GM19193 (cell line): ENCODE results near the gene ROBO4.

Source experiments
- POLR2A ChIP-seq: IDR thresholded peaks from 4 replicates; pipeline ENCODE4 v1.6.1; 2011; ENCODE audit not compliant: insufficient read depth, insufficient read length; ENCODE audit errors: extremely low read depth

The ROBO4 gene

DNA sequence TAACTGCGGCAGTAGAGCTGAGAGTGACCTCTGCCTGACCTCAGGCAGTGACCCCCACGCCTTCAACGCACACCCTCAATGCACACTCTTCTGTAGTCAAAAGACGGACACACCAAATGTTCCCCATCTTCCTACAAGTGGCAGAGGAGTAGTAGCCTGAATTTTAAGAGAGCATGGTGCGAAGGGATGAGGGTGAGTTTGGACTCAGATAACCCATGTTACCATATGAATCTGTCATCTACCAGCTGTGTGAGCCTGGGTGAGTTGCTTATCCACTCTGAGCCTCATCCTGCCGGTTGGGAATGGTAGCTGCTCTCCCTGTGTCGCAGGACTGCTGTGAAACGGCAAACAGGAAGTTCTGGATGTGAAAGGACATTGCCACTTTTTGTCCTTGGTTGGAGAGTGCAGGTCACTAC is 53.0 kb downstream of the ROBO4 start:
- no peak for TF ChIP-seq POLR2A

DNA sequence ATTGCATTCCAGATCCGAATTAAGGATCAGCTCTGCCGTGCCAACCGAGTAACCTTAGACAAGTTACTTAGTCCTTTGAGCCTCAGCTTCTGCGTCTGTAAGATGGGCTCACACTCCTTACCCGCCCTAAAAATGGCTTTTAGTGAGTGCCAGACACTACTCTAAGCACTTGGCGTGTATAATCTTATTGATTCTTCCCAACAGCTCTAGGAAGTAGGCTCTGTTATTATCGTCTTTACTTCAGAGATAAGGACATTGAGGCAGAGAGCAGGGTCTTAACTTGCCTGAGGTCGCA is 54.1 kb downstream of the ROBO4 start:
- no peak for TF ChIP-seq POLR2A

DNA sequence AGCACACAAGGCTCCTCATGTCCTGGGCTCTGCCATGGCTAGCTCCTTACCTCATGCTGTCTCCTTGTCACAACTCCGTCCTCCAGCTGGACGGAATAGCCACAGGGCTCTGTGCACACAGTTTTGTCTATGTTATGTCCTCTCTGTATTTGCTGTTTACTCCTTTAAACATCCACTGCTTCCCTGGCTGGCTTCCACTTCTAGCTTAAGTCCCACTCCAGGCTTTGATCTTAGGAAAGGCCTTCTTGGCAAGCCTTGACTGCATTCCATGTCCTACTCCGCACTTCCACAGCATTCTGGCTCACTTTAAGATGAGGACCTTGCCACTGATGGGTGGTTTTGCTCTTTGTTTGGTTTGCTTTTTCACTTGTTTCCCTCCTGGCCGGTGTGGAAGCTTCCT is 55.4 kb downstream of the ROBO4 start:
- no peak for TF ChIP-seq POLR2A

DNA sequence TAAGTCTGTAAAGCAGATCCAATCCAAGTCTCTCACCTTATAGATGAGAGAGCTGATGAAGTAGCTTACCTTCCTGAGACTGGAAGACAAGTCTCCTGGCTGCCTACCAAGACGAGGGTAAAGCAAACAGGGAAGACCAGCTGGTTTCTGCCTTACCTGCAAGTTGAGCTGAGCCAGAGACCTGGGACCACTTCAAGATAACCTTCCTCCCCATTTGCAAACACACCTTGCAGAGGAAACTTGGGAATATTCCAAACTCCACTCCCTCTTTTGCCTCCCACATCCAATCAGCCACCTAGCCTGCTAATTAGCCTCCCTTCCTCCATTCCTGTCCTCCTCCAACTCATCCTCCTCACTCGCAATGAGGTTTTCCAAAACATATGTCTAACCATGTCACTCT is 55.8 kb downstream of the ROBO4 start:
- TF ChIP-seq POLR2A = no peak

DNA sequence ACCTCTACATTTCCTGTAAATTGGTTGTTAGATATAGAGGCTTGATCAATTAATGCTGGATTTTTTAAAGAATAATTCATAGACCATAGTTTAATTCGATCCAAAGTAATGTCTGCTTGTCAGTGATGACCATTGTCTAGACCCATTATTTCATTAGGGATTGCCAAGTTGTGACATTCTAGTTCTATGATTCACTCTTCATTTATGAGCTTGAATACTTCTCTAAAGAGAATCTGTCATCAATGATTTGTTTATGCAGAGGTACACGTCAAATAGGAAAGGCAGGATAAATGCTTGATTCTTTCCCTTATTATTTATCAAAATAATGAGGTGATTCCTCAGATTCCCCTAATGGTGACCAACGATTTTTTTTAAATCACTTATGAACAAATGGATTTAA is 56.5 kb downstream of the ROBO4 start:
- no peak for TF ChIP-seq POLR2A

DNA sequence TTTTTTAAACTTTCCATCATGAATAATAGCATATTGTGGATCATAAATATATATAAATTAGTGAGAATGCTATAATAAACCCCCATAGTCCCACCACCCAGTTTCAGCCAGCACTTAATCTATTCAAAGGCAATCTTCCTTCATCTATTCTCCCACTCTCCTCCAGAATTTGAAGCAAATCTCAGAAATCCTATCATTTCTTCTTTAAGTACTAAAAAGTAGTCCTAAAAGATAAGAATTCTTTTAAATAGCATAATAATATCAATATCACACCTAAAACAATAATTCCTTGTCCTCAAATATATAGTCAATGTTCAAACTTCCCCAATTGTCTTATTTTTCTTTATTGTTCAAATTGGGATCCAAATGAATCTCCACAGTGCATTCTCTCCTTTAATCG is 57.0 kb downstream of the ROBO4 start:
- no peak for TF ChIP-seq POLR2A

DNA sequence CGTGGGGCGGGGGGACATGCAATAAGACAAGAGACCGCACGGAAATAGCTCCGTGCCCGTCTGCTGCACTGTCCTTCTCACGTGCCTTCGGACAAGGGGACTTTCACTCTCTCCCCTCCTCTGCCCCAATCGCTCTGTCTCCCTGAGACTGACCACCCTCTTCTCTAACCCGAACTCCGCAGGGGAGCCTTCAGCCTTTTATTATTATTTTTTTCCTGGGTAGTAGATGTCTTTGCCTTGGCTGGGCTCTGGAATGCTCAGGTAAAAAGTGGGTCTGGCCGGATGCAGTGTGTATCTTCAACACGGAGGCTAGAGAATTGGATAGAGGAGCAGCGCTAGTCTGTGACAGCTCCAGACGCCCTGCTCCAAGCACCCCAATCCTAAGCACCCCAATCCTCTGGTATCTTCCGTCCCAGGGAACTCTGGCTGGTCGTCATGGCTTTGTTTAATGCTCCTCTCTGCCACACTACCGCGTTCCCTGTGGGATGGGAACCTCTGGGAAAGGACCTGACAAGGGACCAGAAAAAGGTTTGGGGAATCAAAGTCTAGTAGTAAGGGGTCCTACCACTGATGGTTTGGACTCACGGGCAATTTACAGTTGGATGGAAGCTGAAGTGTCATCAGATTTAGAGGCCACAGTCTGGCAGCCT is 57.6 kb downstream of the ROBO4 start:
- no peak for TF ChIP-seq POLR2A

DNA sequence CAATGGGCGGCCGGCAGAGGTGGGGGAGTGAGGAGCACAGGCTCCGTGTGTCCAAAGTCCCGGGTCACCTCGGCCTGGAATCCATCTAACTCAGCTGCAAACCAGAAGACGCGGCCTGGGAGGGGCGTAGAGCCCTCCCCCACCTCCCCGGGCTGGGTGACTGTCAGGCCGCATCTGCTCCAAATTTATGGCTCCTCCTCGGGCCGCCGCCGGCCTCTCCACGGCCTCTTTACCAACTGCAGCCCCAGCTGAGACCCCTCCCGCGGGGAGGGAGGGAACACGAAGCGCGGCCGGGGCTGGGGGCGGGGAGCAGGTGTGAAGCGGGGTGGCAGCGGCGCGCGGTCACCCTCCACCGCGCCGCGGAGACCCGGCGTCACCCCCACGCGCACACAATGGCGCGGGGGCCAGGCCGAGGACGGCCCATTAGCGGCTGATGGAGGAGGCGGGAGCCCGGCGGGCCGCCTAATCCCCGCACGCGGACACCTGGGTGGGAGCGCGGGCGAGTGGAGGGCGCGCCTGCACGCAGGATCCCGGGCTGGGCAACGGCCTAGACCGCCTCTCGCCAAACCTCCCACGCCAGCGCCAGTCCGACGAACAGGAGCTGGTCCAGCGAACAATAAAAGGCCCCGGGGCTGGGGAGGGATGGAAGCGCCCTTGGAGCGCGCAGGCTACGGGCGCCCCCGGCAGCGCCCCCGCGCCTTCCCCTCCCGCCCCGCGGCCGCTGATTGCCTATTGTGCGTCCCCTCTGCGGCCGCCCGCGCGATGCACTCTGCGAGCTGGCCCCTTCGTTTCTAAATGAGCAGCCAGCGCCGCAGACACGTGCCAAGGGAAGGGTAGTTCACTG is 58.3 kb downstream of the ROBO4 start:
- no peak for TF ChIP-seq POLR2A

DNA sequence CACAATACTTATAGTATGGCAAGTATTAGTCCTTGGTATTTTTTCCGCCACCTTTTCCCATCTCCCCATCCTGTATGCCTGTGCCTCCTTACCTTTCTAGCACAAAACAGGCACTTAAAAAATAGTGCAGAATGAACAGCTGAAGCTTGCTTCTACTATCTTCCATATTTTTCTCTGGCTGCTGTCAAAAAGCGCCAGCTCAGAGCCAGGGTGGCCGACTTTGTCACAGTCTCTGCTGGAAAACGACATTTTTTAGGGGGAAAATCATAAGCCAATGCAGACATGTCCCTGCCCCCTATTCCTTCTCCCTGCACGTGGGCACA is 58.9 kb downstream of the ROBO4 start:
- TF ChIP-seq POLR2A = no peak

DNA sequence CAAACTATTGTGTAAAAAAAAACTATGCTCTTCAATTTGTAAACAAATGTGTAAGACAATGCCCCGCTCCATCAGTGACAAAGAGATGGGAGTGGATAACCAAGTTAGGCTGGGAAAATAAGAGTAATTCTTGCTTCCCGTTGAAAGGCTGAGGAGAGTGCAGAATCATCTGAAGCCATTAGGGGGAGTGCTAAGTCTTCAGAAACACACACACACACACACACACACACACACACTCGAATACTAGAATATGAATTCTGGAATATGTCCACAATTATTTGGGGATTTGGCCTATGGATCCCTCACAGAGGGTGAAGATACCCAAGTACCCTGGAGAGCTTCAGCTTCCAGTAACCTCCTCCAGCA is 60.2 kb downstream of the ROBO4 start:
- no peak for TF ChIP-seq POLR2A

DNA sequence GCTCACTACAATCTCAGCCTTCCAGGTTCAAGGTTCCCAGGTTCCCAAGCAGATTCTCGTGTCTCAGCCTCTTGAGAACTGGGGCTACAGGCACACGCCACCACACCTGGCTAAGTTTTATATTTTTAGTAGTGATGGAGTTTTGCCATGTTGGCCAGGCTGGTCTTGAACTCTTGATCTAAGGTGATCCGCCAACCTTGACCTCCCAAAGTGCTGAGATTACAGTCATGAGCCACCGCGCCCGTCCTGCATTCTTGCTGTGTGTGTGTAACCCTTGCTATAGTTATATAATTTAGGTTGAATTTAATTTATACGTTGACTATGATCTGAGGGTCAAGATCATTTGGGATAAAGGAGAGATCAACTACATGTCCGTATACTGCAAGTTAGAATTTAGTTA is 61.7 kb downstream of the ROBO4 start:
- TF ChIP-seq POLR2A = no peak

DNA sequence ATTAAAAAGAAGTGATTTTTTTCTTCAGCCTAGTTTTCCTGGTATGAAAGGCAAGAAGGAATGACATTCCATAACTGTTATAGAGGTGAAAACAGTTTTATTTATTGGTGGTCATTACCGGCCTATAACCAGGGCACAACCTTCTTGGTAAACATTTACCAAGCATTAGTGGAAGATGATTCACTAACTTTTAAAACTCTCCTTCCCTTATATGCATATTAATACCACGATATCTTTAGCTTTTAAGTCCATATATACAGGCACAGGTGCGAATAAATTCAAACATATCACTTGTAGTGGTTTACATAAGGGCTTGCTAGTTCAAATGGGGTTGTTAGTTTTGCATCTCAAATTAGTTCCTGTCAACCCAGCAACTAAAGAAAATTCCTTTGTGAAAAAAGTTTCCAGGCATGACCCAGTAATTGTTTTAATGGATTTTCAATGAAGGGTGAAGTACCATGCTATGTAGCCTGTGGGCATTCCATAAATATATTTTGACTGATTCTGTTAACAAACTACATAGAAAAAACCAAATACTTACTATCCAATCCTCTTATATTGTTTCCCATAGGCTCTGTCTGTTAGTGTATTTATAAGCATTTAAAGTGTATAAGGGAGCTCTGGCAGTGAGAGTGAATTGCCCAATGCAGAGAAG is 63.0 kb downstream of the ROBO4 start:
- TF ChIP-seq POLR2A = no peak
